ENCODE results near the gene C4B.
"Not testable (repeated sequence)": the region's sequence is repeated elsewhere in the genome, so short reads cannot be mapped to it uniquely, and the experiment has no call there.

C4B gene

DNA sequence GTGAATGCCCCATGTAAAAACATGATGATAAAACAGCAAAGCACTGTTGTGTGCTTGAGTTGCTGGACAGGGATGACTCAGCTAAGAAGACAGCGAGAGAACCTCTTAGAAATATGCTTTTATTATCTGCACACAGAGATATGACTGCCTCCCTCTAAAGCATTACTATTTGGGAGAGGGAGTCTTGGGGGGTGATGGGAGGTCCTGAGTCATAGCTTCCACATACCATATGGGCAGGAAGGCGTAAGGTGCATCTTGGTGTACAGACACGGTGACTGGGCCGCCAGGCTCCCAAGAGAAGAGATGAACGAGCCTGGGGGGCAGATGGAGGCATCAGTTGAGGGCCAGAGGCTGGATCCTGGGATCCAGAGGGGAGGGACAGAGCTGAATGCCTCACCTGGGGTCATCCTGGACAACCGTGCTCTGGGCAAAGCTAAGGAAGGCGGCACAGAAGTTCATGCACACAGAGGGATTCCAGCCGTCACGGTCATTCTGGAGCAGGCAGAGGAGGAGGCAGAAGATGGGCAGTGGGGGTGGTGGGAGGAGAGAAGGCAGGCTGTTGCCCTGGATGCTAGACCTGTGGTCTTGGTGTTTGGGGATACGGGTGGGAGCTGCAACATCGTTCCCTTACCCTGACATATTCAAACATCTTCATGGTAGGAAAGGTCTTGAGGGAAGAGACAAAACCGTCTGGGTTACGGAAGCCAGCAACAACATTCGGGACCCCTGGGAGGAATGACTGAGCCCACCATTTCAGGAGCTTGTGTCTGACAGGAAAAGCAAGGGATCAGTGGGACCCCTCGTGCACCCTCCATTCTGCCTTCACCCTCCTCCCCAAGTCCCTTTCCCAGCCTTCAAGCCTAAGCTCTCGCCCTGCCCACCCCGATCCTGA is 44.6 kb upstream of the C4B start:
- TF ChIP-seq CTCF (IDR thresholded peaks at IDR 0.05; ENCODE audit: low read length, missing control alignments): no peak
- DNase-seq (ENCODE audit: low read depth): peak; percentile 29
- no peak overlapping the region for H3K4me3 ChIP-seq (replicated peaks; ENCODE audit: low read depth, low read length)

DNA sequence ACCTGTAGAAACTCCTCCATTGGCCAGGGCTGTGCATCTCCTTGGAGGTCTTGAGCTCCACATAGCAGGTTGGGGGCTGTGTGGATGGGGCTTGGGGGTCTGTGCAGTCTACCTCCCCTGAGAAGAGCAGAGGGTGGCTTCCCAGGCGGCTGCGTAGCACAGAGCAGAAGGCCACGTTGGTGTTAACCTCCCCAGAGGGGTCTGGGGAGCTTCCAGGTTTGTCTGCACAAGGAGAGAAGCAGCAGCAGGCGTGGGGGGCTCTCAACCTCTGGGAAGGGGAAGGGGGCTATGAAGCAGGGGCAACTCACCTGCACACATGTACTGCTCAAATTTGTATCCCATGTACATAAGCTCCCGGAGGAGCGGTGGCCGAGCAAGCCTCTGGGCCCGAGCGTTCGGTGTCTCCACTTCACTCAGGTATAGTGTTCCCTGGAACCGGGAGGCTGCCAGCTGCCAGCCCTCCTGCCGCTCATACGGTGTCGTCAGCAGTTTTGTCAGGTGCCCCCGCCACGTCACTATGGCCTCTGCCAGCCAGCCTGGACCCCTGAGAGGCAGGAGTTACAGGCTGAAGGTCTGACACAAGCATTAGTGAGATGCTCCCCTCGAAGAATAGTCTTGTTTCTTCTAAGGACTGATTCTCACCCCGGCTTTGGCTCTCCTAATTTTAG is 43.9 kb upstream of the C4B start:
- DNase-seq (ENCODE audit: low read depth): no peak
- peak overlapping the region; percentile 86 for H3K4me3 ChIP-seq (replicated peaks; ENCODE audit: low read depth, low read length)
- no peak for TF ChIP-seq CTCF (IDR thresholded peaks at IDR 0.05; ENCODE audit: low read length, missing control alignments)

DNA sequence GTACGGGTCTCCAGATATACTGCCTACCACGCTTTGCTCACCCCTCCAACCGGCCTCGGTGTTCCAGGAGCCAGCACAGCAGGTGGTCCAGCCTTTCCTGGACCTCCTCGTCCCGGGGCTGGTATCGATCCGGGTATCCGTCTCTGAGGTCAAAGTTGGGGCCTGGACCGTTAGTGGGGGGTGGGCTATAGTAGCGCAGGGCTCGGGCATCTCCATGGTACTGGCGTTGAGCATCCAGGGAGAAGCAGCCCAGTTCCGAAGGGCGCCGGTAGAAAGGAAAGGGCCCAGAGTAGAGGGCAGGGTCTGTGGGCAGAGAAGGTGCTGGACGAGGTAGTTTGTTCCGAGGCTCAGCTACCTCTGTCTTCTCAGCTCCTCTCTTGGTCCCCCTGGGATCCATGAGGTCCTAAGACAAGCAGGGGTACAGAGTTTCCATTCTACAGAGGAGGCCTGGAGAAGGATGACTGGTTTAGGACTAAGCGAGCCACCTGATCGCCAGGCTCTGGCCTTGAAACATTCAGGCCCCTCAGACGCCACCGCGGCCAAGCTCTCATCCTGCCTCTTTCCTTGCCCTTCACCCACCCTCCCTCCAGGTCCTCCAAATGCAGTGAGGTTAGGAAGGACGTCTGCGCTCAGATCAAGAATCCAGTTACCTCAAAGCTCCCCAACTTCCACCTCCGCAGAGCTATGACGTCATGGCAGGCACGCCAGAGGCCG is 43.2 kb upstream of the C4B start:
- H3K4me3 ChIP-seq (replicated peaks; ENCODE audit: low read depth, low read length): peak overlapping the region; percentile 86
- no peak for DNase-seq (ENCODE audit: low read depth)
- TF ChIP-seq CTCF (IDR thresholded peaks at IDR 0.05; ENCODE audit: low read length, missing control alignments): no peak

DNA sequence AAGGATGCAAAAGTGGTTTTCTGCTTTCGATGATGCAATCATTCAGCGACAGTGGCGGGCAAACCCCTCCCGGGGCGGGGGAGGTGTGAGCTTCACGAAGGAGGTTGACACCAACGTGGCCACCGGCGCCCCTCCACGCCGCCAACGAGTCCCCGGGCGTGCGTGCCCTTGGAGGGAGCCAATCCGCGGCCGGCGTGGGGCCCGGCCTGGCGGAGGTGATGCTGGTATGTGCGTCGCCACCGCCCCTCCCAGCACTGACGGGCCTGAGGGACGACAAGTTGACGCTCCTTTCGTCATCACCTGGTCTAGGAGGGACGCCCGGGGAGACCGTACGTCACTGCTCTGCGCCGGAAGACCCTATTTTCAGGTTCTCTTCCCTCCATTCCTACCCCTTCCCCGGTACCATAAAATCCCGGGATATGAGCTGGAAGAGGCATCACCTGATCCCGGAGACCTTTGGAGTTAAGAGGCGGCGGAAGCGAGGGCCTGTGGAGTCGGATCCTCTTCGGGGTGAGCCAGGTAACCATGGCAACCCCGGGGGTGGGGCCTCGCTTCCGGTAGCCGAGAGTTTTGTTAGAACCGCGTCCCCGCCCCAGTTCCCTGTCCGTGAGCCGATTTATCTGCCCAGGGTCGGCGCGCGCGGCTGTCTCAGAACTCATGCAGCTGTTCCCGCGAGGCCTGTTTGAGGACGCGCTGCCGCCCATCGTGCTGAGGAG is 42.4 kb upstream of the C4B start, which contains the start of gene DXO:
Gene DXO, minus strand, starts transcription at position 146 of the 716 bp plus-strand sequence. CDS start 463 bp downstream, outside the sequence.
- no peak for TF ChIP-seq CTCF (IDR thresholded peaks at IDR 0.05; ENCODE audit: low read length, missing control alignments)
- peak within 1 kb of the TSS; percentile 86 for H3K4me3 ChIP-seq (replicated peaks; ENCODE audit: low read depth, low read length)
- DNase-seq (ENCODE audit: low read depth): peak; percentile 99

GRCh38 chr6:31972709-31973350 is 41.8 kb upstream of the C4B start:
- no peak for TF ChIP-seq CTCF (IDR thresholded peaks at IDR 0.05; ENCODE audit: low read length, missing control alignments)
- DNase-seq (ENCODE audit: low read depth): peak; percentile 45
- H3K4me3 ChIP-seq (replicated peaks; ENCODE audit: low read depth, low read length): peak overlapping the region; percentile 86

GRCh38 chr6:31976065-31976464 is 38.5 kb upstream of the C4B start:
- not testable (repeated sequence) for DNase-seq (ENCODE audit: low read depth); H3K4me3 ChIP-seq (replicated peaks; ENCODE audit: low read depth, low read length)
